ENCODE data around the gene RUVBL1.

Gene RUVBL1

DNA sequence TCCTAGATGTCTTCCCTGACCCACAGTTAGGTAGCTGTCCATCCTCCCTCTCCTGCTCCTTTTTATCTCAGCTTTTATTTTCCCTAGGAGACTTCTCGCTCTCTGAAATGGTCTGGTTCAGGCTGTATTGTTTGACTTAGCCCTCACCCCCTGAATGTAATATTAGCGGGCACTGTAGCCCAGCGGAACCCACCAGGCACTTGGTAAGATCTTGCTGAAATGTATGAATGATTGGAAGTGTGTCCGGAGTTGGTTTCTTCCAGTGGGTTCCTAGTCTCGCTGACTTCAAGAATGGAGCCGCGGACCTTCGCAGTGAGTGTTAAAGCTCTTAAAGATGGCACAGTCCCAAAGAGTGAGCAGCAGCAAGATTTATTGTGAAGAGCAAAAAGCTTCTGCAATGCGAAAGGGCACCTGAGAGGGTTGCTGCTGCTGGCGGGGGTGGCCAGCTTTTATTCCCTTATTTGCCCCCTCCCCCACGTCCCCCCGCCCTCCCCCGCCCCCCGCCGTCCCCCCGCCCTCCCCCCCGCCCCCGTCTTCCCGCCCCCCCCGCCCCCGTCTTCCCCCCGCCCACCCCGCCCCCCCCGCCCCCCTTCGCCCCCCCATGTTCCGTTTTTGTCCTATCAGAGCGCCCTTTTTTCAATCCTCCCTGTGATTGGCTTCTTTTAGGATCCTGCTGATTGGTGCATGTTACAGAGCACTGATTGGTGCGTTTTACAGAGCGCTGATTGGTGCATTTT is 29.0 kb upstream of the RUVBL1 start:
- Histone ChIP-seq H3K27me3 (ENCODE audit: insufficient read depth, low read length) (no peaks in the 10 kb centered on the region), H3K9me3 (ENCODE audit: low read length) (peaks cover 5% of the 10 kb centered on the region), H3K36me3 (ENCODE audit: insufficient read depth, low read length) (peaks cover 6% of the 10 kb centered on the region), H3K4me3 (ENCODE audit: low read length) (peak overlapping the region; percentile 71), H3K4me1 (ENCODE audit: insufficient read depth, low read length) (peaks cover 3% of the 10 kb centered on the region), H2AFZ (ENCODE audit: low read depth, low read length) (peak overlapping the region; percentile 84)

GRCh38 chr3:128151758-128152274 is 28.2 kb upstream of the RUVBL1 start:
- peaks cover 6% of the 10 kb centered on the region for H3K36me3 ChIP-seq (ENCODE audit: insufficient read depth, low read length)
- H2AFZ ChIP-seq (ENCODE audit: low read depth, low read length) = no peak overlapping the region
- peaks cover 2% of the 10 kb centered on the region for H3K9me3 ChIP-seq (ENCODE audit: low read length)
- H3K4me1 ChIP-seq (ENCODE audit: insufficient read depth, low read length) = peaks cover 3% of the 10 kb centered on the region
- no peaks in the 10 kb centered on the region for H3K27me3 ChIP-seq (ENCODE audit: insufficient read depth, low read length)
- H3K4me3 ChIP-seq (ENCODE audit: low read length) = no peak overlapping the region

- no peak overlapping the region for H2AFZ ChIP-seq (ENCODE audit: low read depth, low read length)
- H3K4me3 ChIP-seq (ENCODE audit: low read length) = no peak overlapping the region
- no peaks in the 10 kb centered on the region for H3K9me3 ChIP-seq (ENCODE audit: low read length)
- no peaks in the 10 kb centered on the region for H3K27me3 ChIP-seq (ENCODE audit: insufficient read depth, low read length)
- H3K36me3 ChIP-seq (ENCODE audit: insufficient read depth, low read length) = no peaks in the 10 kb centered on the region
- H3K4me1 ChIP-seq (ENCODE audit: insufficient read depth, low read length) = peaks cover 3% of the 10 kb centered on the region
Measured at GRCh38 chr3:128149650-128150049, 26.0 kb upstream of the RUVBL1 start.

DNA sequence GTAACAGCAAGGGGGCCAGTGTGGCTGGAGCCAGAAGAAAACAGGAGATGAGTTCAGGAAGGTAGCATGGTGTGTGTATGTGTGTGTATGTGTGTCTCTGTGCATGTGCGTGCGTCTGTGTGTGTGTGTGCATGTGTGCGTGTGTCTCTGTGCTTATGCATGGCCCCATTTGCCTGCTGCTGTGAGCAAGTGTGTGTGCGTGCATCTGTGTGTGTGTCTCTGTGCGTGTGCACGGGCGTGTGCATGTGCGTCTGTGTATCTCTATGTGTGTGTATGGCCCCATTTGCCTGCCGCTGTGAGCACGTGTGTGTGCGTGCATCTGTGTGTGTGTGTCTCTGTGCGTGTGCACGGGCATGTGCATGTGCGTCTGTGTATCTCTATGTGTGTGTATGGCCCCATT is 22.6 kb upstream of the RUVBL1 start:
- H3K4me1 ChIP-seq (ENCODE audit: insufficient read depth, low read length) = no peaks in the 10 kb centered on the region
- no peak overlapping the region for H3K4me3 ChIP-seq (ENCODE audit: low read length)
- no peaks in the 10 kb centered on the region for H3K36me3 ChIP-seq (ENCODE audit: insufficient read depth, low read length)
- no peaks in the 10 kb centered on the region for H3K27me3 ChIP-seq (ENCODE audit: insufficient read depth, low read length)
- no peaks in the 10 kb centered on the region for H3K9me3 ChIP-seq (ENCODE audit: low read length)
- H2AFZ ChIP-seq (ENCODE audit: low read depth, low read length) = no peak overlapping the region

- Histone ChIP-seq H3K36me3 (ENCODE audit: insufficient read depth, low read length) (no peaks in the 10 kb centered on the region), H3K4me3 (ENCODE audit: low read length) (no peak overlapping the region), H2AFZ (ENCODE audit: low read depth, low read length) (no peak overlapping the region), H3K27me3 (ENCODE audit: insufficient read depth, low read length) (no peaks in the 10 kb centered on the region), H3K9me3 (ENCODE audit: low read length) (no peaks in the 10 kb centered on the region), H3K4me1 (ENCODE audit: insufficient read depth, low read length) (no peaks in the 10 kb centered on the region)
Measured at GRCh38 chr3:128145279-128145678, 21.7 kb upstream of the RUVBL1 start.

DNA sequence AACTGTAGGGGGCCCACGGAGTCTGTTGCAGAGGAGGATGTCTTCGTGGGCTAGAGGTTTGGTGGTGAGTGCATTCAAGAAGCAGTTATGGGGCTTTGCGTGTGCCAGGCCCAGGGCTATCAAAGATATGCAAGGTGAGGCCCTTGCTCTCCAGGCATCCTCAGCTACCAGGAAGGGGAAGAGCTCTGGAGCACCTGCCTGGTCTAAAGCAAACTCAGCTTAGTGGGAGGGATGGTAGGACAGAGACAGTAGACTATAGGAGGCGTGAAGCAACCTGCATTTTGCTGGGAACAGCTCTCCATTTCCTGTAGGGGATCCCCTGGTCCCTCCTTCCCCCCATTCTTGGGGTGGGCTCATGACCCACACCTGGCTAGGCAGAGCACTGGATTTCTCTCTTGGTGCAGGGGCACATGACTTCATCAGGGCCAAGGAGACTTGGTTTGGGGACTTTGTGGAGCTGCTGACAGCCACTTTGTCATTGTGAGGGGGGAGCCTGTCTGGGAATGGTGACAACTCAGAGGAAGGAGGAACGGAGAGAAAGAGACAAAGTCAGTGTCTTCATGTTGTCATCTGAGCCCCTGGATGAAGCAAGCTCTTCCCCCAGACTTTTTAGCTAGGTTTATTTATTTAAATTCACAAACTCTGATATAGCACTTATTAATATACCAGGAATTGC is 21.0 kb upstream of the RUVBL1 start:
- Histone ChIP-seq H3K4me1 (ENCODE audit: insufficient read depth, low read length) (no peaks in the 10 kb centered on the region), H3K4me3 (ENCODE audit: low read length) (no peak overlapping the region), H3K9me3 (ENCODE audit: low read length) (no peaks in the 10 kb centered on the region), H3K27me3 (ENCODE audit: insufficient read depth, low read length) (no peaks in the 10 kb centered on the region), H2AFZ (ENCODE audit: low read depth, low read length) (no peak overlapping the region), H3K36me3 (ENCODE audit: insufficient read depth, low read length) (no peaks in the 10 kb centered on the region)

DNA sequence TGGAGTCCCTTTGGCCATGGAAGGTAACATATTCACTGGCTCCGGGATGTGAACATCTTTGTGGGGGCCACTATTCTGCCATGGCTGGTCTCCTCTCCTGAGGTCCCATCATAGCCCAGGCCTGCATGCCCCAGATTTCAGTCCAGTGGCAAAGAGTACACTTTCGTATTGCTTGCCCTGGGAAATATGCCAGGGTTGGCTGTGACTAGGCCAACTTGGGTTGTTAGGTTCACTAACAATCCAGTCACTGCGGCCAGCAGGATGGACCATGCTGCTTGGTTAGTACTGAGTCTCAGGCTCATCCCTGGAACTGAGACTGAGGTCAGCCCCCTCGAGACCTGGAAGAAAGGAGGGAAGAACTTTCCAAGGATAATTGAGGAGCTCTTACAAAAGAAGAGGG is 19.9 kb upstream of the RUVBL1 start:
- Histone ChIP-seq H3K4me3 (ENCODE audit: low read length) (no peak overlapping the region), H3K4me1 (ENCODE audit: insufficient read depth, low read length) (no peaks in the 10 kb centered on the region), H3K36me3 (ENCODE audit: insufficient read depth, low read length) (no peaks in the 10 kb centered on the region), H2AFZ (ENCODE audit: low read depth, low read length) (no peak overlapping the region), H3K27me3 (ENCODE audit: insufficient read depth, low read length) (no peaks in the 10 kb centered on the region), H3K9me3 (ENCODE audit: low read length) (no peaks in the 10 kb centered on the region)

GRCh38 chr3:128133273-128133883 is 9.8 kb upstream of the RUVBL1 start:
- Histone ChIP-seq H3K9me3 (ENCODE audit: low read length) (peaks cover 3% of the 10 kb centered on the region), H3K27me3 (ENCODE audit: insufficient read depth, low read length) (no peaks in the 10 kb centered on the region), H3K4me1 (ENCODE audit: insufficient read depth, low read length) (no peaks in the 10 kb centered on the region), H3K36me3 (ENCODE audit: insufficient read depth, low read length) (no peaks in the 10 kb centered on the region), H3K4me3 (ENCODE audit: low read length) (no peak overlapping the region), H2AFZ (ENCODE audit: low read depth, low read length) (no peak overlapping the region)

DNA sequence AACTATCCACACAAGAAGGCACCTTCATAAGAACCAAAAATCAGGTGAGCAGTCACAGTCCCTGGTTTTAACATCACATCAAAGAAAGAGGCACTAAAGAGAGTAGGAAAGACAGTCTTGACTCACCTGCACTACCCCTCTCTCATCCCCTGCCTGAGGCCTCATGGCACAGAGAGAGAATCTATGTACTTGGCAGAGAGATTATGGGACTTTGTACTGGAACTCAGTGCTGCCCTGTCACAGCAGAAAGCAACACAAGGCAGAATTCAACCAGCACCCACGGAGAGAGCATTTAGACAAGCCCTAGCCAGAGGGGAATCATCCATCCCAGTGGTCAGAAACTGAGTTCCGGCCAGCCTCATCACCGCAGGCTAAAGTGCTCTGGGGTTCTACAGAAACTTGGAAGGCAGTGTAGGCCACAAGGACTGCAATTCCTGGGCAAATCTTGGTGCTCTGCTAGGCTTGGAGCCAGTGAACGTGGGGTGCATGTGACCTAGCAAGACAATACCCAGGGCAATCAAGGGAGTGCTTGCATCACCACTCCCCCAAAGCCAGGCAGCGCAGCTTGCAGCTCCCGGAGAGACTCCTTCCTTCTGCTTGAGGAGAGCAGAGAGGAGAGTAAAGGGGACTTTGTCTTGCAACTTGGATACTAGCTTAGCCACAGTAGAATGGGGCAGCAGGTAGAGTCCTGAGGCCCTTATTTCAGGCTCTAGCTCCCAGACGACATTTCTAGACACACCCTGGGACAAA is 8.5 kb upstream of the RUVBL1 start:
- Histone ChIP-seq H3K4me1 (ENCODE audit: insufficient read depth, low read length) (no peaks in the 10 kb centered on the region), H3K27me3 (ENCODE audit: insufficient read depth, low read length) (no peaks in the 10 kb centered on the region), H3K9me3 (ENCODE audit: low read length) (peaks cover 3% of the 10 kb centered on the region), H2AFZ (ENCODE audit: low read depth, low read length) (no peak overlapping the region), H3K4me3 (ENCODE audit: low read length) (no peak overlapping the region), H3K36me3 (ENCODE audit: insufficient read depth, low read length) (no peaks in the 10 kb centered on the region)

- Histone ChIP-seq H3K4me1 (ENCODE audit: insufficient read depth, low read length) (peaks cover 5% of the 10 kb centered on the region), H2AFZ (ENCODE audit: low read depth, low read length) (no peak overlapping the region), H3K36me3 (ENCODE audit: insufficient read depth, low read length) (no peaks in the 10 kb centered on the region), H3K4me3 (ENCODE audit: low read length) (no peak overlapping the region), H3K27me3 (ENCODE audit: insufficient read depth, low read length) (no peaks in the 10 kb centered on the region), H3K9me3 (ENCODE audit: low read length) (peaks cover 3% of the 10 kb centered on the region)
Measured at GRCh38 chr3:128128251-128128650, 4.6 kb upstream of the RUVBL1 start.

- Histone ChIP-seq H3K36me3 (ENCODE audit: insufficient read depth, low read length) (no peaks in the 10 kb centered on the region), H3K9me3 (ENCODE audit: low read length) (peaks cover 2% of the 10 kb centered on the region), H3K27me3 (ENCODE audit: insufficient read depth, low read length) (no peaks in the 10 kb centered on the region), H2AFZ (ENCODE audit: low read depth, low read length) (no peak overlapping the region), H3K4me3 (ENCODE audit: low read length) (no peak overlapping the region), H3K4me1 (ENCODE audit: insufficient read depth, low read length) (peaks cover 11% of the 10 kb centered on the region)
Measured at GRCh38 chr3:128127236-128127635, 3.6 kb upstream of the RUVBL1 start.

DNA sequence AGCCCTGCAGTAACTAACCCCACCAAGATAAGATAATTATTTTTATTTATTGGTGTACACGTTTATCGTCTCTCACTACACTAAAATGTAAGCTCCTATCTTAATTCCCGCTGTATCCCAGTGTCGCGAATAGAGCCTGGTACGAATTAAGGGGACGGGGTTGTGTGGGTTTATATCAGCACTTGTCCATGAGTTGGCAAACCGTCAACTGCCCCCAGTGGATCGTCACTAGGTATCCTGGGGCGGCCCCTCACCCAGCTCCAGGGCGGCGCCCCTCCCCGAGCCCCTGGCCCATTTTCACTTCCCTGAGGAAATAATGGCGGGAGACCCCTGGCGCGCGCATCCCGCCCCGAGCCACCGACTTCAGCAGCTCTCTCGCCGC is 465 bp downstream of the RUVBL1 start:
- H3K4me1 ChIP-seq (ENCODE audit: insufficient read depth, low read length) = peaks cover 11% of the 10 kb centered on the region
- H3K9me3 ChIP-seq (ENCODE audit: low read length) = no peaks in the 10 kb centered on the region

GRCh38 chr3:128122013-128122412 is 1.6 kb downstream of the RUVBL1 start:
- Histone ChIP-seq H3K9me3 (ENCODE audit: low read length) (no peaks in the 10 kb centered on the region), H3K36me3 (ENCODE audit: insufficient read depth, low read length) (peaks cover 12% of the 10 kb centered on the region), H3K4me3 (ENCODE audit: low read length) (peak overlapping the region; percentile 91)

More for the DNA sequence above, 465 bp downstream of the RUVBL1 start:
- peak overlapping the region; percentile 66 for H2AFZ ChIP-seq (ENCODE audit: low read depth, low read length)
- H3K36me3 ChIP-seq (ENCODE audit: insufficient read depth, low read length) = peaks cover 8% of the 10 kb centered on the region
- peak overlapping the region; percentile 91 for H3K4me3 ChIP-seq (ENCODE audit: low read length)
- no peaks in the 10 kb centered on the region for H3K27me3 ChIP-seq (ENCODE audit: insufficient read depth, low read length)

More at GRCh38 chr3:128122013-128122412, 1.6 kb downstream of the RUVBL1 start:
- H3K4me1 ChIP-seq (ENCODE audit: insufficient read depth, low read length) = peaks cover 11% of the 10 kb centered on the region
- no peaks in the 10 kb centered on the region for H3K27me3 ChIP-seq (ENCODE audit: insufficient read depth, low read length)
- H2AFZ ChIP-seq (ENCODE audit: low read depth, low read length) = no peak overlapping the region
